ENCODE results near the gene DDX49. TPM values are rescaled to one million over a fixed set of nuclear protein-coding genes. Genes with fewer than 3 reads are reported as not detected.

DDX49 gene
- total RNA-seq, 2 experiments from 2014 or later: 48.3 to 50.1 TPM

DNA sequence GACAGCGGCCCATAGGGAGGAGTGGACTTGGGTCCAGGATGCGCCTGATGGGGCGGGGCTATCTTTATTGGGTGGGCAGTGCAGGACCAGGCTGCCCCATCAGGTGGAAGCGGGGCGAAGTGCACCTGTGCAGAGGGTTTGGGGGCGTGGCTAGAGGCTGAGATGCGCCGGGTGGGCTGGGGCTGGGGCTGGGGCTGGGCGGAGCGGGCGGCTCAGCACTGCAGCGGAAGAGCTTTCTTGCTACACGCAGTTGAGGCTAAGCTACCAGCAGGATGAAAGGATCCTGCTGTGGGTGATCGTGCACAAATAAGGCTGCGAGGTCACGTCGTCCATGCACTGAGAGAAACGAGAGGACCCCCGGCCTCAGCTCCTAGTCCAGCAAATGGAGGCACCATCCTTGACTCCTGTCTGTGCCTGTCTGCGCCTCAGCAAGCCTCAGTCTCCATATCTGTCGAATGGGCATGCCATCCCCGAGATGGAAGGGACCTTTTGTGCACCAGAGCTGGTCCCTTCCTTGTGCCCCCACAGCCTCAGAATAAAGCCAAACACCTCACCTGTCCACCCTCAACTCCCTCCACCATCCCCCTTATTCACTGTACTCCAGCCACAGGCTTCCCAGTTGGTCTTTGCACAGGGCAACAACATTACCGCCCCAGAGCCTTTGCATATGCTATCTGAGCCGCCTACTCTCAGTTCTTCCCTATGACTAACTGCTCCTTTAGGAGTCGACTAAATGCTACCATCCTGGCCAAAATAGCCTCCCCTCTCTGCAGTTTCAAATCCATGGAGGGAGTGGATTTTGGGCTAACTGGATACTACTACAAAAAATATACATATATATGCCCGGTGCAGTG, 42.5 kb downstream of the DDX49 start:
- Mint-ChIP-seq H3K4me1 (ENCODE audit: low read depth) (peaks cover 6% of the 10 kb centered on the region), H3K4me3 (no peak overlapping the region), H3K27me3 (ENCODE audit: low read depth) (peaks cover 10% of the 10 kb centered on the region), H3K36me3 (ENCODE audit: low read depth) (no peaks in the 10 kb centered on the region), H3K27ac (no peak overlapping the region), H3K9me3 (no peaks in the 10 kb centered on the region)
- no peak for DNase-seq
- CTCF ChIA-PET: no interaction called here
- intact Hi-C loops (cut with micrococcal nuclease): no loop called here

DNA sequence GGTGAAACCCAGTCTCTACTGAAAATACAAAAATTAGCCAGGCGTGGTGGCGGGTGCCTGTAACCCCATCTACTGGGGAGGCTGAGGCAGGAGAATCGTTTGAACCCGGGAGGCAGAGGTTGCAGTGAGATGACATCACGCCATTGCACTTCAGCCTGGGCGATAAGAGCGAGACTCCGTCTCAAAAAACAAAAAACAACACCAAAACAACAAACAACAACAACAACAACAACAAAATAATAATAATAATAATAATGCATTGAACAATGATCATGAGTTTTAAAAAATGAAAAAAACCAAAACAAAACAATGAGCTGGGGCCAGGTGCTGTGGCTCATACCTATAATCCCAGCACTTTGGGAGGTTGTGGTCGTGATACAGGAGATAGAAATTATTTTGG, 44.6 kb downstream of the DDX49 start:
- no peak for DNase-seq
- H3K27me3 Mint-ChIP-seq (ENCODE audit: low read depth): peaks cover 19% of the 10 kb centered on the region
- H3K4me3 Mint-ChIP-seq: no peak overlapping the region
- H3K36me3 Mint-ChIP-seq (ENCODE audit: low read depth): no peaks in the 10 kb centered on the region
- H3K27ac Mint-ChIP-seq: no peak overlapping the region
- CTCF ChIA-PET: no interaction called here
- H3K4me1 Mint-ChIP-seq (ENCODE audit: low read depth): peaks cover 6% of the 10 kb centered on the region
- intact Hi-C loops (cut with micrococcal nuclease): no loop called here
- H3K9me3 Mint-ChIP-seq: peaks cover 3% of the 10 kb centered on the region

DNA sequence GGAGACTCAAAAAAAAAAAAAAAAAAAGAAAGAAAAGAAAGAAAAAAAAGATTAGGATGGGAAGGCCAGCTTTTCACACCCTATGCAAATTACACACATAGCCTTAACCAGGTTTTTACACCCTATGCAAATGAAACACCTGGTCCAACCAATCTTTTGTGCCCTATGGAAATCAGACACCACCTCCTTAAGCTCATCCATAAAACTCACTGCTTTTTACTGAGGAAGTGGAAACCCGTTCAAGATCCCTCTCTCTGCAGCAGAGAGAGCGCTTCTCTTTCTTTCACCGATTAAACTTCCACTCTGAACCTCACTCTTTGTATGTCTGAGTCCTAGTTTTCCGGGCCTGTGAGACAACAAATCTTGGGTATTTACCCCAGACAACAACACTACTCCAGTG, 46.8 kb downstream of the DDX49 start:
- no peak for DNase-seq
- Mint-ChIP-seq H3K4me3 (no peak overlapping the region), H3K27ac (no peak overlapping the region), H3K36me3 (ENCODE audit: low read depth) (no peaks in the 10 kb centered on the region), H3K27me3 (ENCODE audit: low read depth) (peaks cover 17% of the 10 kb centered on the region), H3K4me1 (ENCODE audit: low read depth) (peaks cover 8% of the 10 kb centered on the region), H3K9me3 (peaks cover 3% of the 10 kb centered on the region)
- intact Hi-C loops (cut with micrococcal nuclease): no loop called here
- CTCF ChIA-PET: no interaction called here

DNA sequence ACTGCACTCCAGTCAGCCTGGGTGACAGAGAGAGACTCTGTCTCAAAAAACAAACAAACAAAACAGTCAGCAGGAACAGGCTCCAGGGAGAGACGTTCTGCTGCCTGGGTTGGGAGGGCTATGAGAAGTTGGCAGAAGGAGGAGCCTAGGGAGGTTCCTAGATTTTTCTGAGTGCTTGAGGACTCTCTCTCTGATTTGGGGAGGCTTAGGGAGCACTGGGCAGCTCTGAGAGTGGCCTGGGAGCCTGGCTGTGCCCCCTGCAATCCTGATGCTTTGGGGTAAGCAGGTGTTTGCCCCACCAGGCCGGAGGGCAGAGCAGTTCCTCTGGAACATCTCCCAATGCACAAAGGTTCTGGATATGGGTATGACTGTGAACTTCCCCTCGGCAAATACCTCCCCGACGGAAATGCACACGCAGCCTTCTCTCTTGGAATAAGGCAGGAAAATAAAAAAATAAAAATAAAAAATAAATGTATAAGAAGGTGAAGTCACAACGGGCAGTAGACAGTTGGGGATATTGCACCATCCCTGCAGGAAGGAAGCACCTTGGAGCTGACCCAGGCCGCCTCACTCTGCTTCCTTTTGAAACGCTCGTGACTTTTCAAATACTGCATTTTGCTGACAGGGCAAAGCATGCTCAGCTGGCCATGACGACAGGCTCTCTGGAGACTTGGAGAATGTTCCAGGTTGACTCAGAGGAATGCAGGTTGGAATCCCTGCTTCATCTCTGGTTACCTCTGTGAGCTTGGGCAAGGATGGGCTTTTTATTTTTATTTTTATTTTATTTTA, 48.0 kb downstream of the DDX49 start:
- Mint-ChIP-seq H3K4me3 (no peak overlapping the region), H3K4me1 (ENCODE audit: low read depth) (peaks cover 2% of the 10 kb centered on the region), H3K27ac (no peak overlapping the region), H3K9me3 (peaks cover 3% of the 10 kb centered on the region), H3K36me3 (ENCODE audit: low read depth) (no peaks in the 10 kb centered on the region), H3K27me3 (ENCODE audit: low read depth) (peaks cover 8% of the 10 kb centered on the region)
- CTCF ChIA-PET: no interaction called here
- intact Hi-C loops (cut with micrococcal nuclease): no loop called here
- no peak for DNase-seq

DNA sequence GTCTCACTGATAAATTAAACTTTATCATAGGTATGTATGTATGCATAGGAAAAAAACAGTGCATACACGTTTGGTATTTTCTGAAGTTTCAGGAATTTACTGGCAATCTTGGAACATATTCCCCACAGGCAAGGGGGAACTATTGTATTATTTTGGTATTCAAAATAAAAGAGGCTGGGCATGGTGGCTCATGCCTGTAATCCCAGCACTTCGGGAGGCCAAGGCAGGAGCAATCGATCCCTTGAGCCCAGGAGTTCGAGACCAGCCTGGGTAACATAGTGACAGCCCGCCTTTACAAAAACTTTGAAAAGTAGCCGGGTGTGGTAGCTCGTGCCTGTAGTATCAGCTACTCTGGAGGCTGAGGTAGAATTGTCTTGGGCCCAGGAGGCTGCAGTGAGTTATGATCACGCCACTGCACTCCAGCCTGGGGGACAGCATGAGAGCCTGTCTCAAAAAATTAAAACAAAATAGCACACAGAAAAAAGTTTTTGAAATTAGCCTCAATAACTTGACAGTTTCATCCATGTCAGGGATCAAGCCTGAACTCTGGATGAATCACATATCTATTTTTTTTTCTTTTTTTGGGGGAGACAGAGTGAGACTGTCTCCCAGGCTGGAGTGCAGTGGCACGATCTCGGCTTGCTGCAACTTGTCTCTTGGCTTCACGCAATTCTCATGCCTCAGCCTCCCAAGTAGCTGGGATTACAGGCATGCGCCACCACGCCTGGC, 50.6 kb downstream of the DDX49 start:
- H3K9me3 Mint-ChIP-seq: peaks cover 3% of the 10 kb centered on the region
- H3K4me3 Mint-ChIP-seq: no peak overlapping the region
- H3K4me1 Mint-ChIP-seq (ENCODE audit: low read depth): peaks cover 2% of the 10 kb centered on the region
- CTCF ChIA-PET: interaction anchor here (0.6 kb wide), 1 partner anchor 28 kb away, joined by 3 read pairs; no protein-coding TSS in a partner anchor
- intact Hi-C loops (cut with micrococcal nuclease): no loop called here
- no peak for DNase-seq
- peaks cover 8% of the 10 kb centered on the region for H3K27me3 Mint-ChIP-seq (ENCODE audit: low read depth)
- H3K27ac Mint-ChIP-seq: no peak overlapping the region
- H3K36me3 Mint-ChIP-seq (ENCODE audit: low read depth): no peaks in the 10 kb centered on the region

DNA sequence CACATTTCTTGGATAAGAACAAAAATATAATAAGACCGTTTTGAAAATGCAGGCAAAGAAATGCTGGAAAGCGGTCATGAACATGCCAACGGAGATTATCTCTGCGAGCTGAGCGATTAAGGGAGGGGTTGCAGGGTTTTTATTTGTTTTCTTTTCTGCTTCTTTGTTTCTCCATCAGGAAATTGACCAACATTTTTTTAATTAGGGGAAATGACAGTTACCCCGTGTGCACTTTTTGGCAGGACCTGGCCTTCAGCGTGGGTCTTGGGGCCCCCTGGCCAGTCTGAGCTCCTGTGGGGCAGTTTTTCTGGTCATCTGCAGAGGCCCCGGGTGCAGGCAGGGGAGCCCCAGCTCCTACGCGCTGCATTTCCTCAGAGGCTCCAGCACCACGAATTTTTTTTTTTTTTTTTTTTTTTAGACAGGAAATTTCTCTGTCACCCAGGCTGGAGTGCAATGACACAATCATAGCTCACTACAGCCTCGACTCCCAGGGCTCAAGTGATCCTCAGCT, 52.8 kb downstream of the DDX49 start:
- Mint-ChIP-seq H3K27me3 (ENCODE audit: low read depth) (peaks cover 5% of the 10 kb centered on the region), H3K36me3 (ENCODE audit: low read depth) (no peaks in the 10 kb centered on the region), H3K27ac (no peak overlapping the region), H3K4me1 (ENCODE audit: low read depth) (peaks cover 2% of the 10 kb centered on the region), H3K9me3 (peaks cover 3% of the 10 kb centered on the region), H3K4me3 (no peak overlapping the region)
- DNase-seq: no peak
- CTCF ChIA-PET: no interaction called here
- intact Hi-C loops (cut with micrococcal nuclease): no loop called here

DNA sequence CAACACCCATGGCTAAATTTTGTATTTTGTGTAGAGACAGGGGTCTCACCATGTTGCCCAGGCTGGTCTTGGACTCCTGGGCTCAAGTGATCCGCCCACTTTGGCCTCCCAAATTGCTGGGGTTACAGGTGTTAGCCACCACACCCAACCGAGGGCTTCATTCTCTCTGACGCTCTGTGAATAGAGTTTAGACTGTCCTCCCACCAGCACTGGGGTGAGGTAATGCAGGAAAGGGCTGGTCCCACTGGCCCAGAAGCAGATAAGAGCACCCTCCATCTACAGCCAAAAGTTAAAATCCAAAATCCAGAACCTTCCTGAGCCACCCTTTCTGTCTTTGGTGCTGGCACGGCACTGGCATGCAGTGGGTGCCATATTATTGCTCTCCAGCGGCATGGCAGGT, 53.3 kb downstream of the DDX49 start:
- H3K9me3 Mint-ChIP-seq: peaks cover 3% of the 10 kb centered on the region
- peaks cover 3% of the 10 kb centered on the region for H3K27me3 Mint-ChIP-seq (ENCODE audit: low read depth)
- no peak for DNase-seq
- H3K4me1 Mint-ChIP-seq (ENCODE audit: low read depth): peaks cover 2% of the 10 kb centered on the region
- intact Hi-C loops (cut with micrococcal nuclease): no loop called here
- CTCF ChIA-PET: no interaction called here
- no peak overlapping the region for H3K4me3 Mint-ChIP-seq
- no peak overlapping the region for H3K27ac Mint-ChIP-seq
- no peaks in the 10 kb centered on the region for H3K36me3 Mint-ChIP-seq (ENCODE audit: low read depth)

DNA sequence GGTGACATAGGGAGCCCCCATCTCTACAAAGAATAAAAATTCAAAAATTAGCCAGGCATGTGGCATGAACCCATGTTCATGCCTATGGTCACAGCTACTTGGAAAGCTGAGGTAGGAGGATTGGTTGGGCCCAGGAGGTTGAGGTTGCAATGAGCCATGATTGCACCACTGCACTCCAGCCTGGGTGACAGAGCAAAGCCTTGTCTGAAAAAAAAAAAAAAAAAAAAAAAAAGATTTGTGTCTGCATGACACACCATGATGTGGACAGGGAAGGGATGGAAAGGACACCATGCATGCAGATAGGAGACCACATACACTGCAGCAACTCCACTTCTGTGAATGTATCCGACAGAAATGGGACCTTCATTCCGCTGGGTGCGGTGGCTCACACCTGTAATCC, 55.5 kb downstream of the DDX49 start:
- CTCF ChIA-PET: no interaction called here
- H3K4me3 Mint-ChIP-seq: no peak overlapping the region
- H3K9me3 Mint-ChIP-seq: no peaks in the 10 kb centered on the region
- no peaks in the 10 kb centered on the region for H3K4me1 Mint-ChIP-seq (ENCODE audit: low read depth)
- intact Hi-C loops (cut with micrococcal nuclease): no loop called here
- no peaks in the 10 kb centered on the region for H3K27me3 Mint-ChIP-seq (ENCODE audit: low read depth)
- DNase-seq: no peak
- no peak overlapping the region for H3K27ac Mint-ChIP-seq
- no peaks in the 10 kb centered on the region for H3K36me3 Mint-ChIP-seq (ENCODE audit: low read depth)

DNA sequence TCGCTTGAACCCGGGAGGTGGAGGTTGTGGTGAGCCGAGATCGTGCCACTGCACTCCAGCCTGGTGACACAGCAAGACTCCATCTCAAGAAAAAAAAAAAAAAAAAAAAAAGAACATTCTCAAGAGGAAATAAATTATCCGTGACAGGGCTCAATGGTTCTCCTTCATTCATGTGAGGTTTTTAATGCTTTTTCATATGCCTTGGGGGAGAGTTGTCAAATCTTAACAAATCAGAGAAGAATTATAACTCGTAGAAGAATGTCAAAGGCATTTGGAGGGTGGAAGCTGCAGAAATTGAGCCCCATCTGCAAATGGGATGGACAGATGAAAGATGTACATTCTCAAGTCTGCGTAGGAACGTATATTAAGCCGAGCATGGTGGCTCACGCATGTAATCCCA, 56.4 kb downstream of the DDX49 start:
- CTCF ChIA-PET: no interaction called here
- DNase-seq: no peak
- H3K27ac Mint-ChIP-seq: no peak overlapping the region
- H3K27me3 Mint-ChIP-seq (ENCODE audit: low read depth): no peaks in the 10 kb centered on the region
- intact Hi-C loops (cut with micrococcal nuclease): no loop called here
- H3K4me1 Mint-ChIP-seq (ENCODE audit: low read depth): no peaks in the 10 kb centered on the region
- H3K36me3 Mint-ChIP-seq (ENCODE audit: low read depth): no peaks in the 10 kb centered on the region
- H3K4me3 Mint-ChIP-seq: no peak overlapping the region
- no peaks in the 10 kb centered on the region for H3K9me3 Mint-ChIP-seq

Other genes with a start within 250 kb of the DDX49 start
- 1 to 10 TPM; 4.0 to 4.2 TPM for gene CRTC1, start 236.0 kb upstream of the DDX49 start, total RNA-seq
- not detected for gene COMP, start 128.4 kb upstream of the DDX49 start, total RNA-seq
- gene UPF1, start 87.8 kb upstream of the DDX49 start, total RNA-seq: 100 to 1,000 TPM in 1 of 2 experiments, 10 to 100 TPM in 1; 95.0 to 105 TPM
- gene CERS1, start 23.6 kb upstream of the DDX49 start, total RNA-seq: not detected
- 100 to 1,000 TPM; 199 to 200 TPM for gene COPE, start 328 bp upstream of the DDX49 start, total RNA-seq
- not detected for gene HOMER3, start 21.5 kb downstream of the DDX49 start, total RNA-seq
- 100 to 1,000 TPM; 149 to 154 TPM for gene SUGP2, start 113.8 kb downstream of the DDX49 start, total RNA-seq
- gene ARMC6, start 113.9 kb downstream of the DDX49 start, total RNA-seq: 10 to 100 TPM; 24.2 to 24.6 TPM
- gene SLC25A42, start 144.3 kb downstream of the DDX49 start, total RNA-seq: 1 to 10 TPM; 6.7 to 8.5 TPM
- gene TMEM161A, start 218.8 kb downstream of the DDX49 start, total RNA-seq: 10 to 100 TPM; 18.1 to 18.3 TPM